ENCODE measurements around the gene CDK5RAP1.
"Not testable (repeated sequence)": the region's sequence is repeated elsewhere in the genome, so short reads cannot be mapped to it uniquely, and the experiment has no call there.

The CDK5RAP1 gene

DNA sequence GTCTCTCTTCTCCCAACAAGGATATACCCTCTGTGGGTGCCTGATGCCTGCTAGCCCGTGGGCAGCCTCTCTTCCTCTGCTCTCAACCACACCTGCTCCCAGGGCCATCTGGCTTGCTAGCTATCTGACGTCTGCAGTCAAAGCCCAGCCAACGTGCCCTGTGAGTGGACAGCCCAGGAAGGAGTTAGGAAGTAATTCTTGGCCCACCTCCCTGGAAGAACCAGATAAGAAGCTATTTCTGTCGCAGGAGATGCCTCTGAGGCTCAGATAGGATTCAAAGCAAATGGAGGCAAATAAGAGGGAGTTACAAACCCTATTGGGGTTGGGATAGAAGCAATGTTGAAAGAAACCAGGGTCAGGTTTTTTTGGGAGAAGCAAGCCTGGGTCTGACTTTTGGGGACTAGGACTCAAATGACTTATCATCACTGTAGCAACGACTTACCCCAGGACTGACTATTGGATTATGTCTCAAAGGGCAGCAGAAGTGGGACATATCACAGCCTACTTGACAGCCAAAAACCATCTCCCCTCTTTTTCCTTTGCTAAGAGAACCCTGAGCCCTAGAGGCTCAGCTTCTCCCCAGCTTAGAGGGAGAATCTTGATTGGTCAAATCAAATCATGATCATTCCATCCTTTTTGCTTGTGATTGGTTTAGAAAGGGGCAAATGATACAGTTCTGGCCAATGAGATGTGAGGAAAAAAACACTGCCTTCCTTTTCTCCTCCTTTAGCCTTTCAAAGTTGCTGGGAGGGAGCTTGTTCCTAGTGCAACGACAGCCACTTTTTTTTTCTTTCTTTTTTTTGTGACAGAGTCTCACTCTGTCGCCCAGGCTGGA lies 18.0 kb upstream of the CDK5RAP1 start:
- no peak for DNase-seq

DNA sequence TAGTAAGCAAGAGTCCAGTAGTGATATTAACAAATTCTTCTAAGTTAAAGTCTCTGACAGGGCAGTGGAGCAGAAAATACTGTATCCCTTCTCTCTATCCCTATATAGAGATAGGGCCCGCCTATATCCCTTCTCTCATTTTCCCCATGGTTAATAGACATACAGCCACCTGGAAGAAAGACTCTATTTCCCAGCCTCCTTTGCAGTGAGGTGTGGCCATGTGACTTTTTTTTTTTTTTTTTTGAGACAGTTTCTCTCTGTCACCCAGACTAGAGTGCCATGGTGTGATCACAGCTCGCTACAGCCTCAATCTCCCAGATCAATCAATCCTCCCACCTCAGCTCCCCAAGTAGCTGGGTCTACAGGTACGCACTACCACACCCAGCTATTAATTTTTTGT lies 16.7 kb upstream of the CDK5RAP1 start:
- peak in 1 of 2 experiments; percentile 13 for DNase-seq

DNA sequence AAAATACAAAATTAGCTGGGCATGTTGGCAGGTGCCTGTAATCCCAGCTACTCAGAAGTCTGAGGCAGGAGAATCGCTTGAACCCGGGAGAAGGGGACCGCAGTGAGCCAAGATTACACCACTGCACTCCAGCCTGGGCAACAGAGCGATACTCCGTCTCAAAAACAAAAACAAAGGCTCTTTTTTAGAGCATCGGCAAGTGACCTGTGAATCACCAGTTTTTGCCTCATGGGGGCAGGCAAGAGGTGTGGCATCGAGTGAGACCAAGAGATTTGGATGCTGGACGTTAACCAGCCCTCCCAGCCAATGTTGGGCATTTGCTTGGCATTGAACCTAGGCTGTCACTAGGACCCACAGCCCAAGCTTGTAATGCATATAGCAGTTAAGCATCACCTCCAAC lies 14.6 kb upstream of the CDK5RAP1 start:
- DNase-seq: peak; percentile 33 to 73

DNA sequence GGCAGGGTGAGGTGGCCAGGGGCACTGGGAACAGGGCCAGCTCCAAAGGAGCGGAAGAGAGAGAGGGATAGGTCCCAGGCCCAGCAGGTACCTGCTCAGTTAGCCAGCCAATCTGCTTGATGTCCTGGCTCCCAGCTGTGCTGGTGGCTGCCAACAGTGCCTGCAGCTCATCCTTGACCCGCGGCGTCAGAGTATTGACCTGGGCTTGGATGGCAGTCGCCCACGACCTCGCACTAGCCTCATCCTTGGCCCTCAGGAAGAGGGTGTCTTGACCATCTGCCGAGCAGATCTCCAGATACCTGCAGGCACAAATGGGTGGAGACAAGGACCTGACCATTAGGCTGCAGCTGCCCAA lies 11.1 kb upstream of the CDK5RAP1 start:
- DNase-seq: no peak

DNA sequence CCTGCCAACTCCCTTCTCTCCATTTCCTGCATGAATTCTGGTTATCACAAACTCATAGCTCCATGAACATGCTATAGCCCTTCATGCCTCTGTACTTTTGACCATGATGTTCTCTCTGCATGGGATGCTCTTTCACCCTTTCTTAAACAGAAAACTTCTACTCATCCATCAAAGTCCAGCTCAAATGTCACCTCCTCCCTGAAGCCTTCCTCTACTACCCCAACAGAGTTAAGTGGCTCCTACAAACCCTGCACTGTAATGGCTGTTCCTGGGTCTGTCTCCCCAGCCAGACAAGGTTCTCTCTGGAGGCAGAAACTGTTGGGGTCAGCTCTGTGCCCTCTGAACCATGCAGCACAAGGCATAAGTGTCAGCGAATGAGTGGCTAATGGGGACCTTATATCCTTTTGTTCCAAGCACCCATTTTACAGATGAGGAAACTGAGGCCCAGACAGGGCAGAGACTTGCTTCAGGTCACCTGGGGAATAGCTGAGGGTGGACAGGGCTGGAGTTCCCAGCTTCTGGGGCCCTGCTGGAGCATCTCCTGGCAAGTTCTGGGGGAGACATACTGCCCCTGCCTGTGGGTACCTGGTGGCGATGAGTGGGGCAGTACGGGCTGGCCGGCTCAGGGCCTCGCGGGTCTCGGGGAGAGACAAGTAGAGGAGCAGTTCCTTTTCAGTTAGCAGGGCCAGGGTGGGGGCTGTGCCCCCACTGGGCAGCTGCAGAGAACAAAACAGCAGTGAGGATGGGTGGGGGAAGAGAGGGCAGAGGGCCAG lies 10.6 kb upstream of the CDK5RAP1 start:
- DNase-seq: no peak

DNA sequence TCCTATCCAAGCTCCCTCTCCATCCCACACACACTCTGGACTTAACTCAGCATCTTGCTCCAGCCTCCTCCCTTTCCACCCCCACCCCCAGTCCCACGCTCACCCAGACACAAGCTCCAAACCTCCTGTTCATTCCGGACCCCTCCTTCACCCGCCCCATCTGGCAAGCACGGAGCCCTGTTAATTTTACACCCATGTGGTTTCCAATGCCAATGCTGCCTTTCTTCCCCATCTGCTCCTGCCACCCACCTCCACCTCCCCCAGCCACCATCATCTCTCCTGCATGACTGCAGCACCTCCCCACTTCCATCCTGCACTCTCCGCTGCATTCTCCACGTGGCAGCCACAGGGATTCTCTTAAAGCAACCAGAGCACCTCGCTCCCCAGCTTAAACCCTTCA lies 9.9 kb upstream of the CDK5RAP1 start:
- no peak for DNase-seq

DNA sequence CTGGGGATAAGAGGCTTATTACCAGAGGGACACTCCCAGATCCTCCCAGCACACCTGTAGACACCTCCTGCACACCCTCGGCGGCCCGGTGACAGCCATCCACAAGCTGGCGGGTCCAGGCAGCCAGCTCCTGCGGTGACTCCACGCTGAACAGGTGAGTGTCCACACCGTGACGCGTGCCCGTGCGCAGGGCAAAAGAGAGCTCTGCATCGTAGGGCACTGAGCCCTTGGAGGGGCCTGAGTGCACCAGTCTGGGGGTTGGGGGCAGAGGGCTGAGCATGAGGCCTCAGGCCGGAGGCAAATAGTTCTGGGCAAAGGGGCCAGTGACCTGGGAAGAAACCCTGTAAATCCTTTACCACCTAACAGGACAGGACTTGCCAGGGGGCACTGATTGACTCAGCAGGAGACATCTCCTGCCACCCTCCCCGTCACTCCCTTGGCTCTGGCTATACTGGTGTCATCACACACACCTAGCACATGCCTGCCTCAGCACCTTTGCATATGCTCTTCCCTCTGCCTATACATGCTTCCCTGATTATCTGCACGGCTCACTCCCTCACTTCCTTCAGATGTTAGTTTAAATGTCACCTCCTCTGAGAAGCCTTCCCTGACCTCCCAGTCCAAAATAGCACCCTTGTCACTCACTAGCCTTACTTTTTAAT lies 8.9 kb upstream of the CDK5RAP1 start:
- no peak for DNase-seq

DNA sequence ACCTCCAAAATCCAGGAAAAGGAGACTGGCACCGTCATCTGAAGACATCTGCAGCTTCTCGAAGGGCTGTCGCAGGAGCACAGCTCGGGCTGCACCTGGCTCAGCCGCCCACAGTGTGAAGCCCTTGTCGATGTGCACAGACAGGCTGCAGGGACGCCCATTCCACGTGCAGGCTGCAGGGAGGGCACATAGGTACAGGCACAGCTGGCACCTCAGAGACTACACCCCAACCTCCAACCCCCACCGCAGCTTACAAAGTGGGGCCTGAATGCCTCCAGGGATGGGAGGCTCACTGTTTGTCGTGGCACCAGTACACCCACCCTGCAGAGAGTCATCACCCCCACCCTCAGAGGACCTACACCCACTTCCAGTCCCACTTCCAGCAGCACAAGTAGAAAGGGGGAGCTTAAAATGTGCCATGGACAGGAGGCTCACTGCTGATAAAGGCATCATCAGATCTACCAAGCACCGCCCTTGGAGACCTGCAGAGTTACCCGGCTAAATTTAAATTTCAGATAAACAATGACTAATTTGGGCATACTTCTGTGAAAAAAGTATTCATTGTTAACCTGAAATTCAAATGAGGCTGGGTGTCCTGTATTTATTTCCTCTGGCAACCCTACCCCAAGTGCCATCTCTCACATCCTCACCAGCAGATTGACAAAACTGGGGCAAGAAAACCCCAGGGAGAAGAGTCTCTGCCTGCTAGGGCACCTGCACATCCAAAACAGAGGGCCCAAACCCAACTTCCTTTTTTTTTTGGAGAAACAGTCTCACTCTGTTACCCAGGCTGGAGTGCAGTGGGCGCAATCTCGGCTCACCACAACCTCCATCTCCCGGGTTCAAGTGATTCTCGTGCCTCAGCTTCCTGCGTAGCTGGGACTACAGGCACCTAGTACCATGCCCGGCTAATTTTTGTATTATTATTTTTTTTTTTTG lies 7.7 kb upstream of the CDK5RAP1 start:
- no peak for DNase-seq

DNA sequence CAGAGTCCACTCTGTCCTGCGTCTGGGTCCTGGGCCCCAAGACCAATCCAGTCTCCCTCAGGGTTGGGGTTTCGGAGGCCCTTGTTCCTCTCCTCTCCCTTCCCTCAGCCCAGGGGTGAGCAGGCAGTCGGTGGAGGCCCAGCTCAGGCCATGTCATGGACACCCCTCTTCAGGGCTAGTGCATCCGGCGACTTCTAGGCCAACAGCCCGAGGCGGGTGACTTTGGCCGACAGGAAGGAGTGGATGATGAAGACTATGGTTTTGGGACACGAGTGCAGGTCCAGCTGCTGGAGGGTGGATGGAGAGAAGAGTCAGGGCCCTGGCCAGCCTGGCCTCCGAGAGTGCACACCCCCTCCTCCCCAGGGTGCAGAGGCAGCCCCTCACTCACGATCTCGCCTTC lies 7.0 kb upstream of the CDK5RAP1 start:
- DNase-seq: no peak

DNA sequence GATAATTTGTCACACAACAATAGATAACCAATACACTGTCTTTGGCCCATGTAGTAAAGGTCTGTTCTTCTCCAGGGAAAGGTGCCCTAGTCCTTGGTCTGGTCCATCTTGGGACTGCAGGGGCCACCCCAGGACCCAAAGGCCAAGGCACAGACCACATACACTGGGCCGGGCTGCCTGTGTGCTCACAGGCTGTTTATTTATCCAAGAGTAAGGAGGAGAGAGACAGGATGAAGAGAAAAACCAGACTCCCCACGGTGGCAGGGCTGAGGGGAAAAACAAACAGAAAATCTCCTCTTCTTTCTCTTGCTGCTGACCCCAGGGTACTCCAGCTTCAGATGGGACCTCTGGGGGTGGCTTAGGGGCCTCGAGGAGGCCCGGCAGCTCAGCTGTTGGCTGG lies 6.5 kb upstream of the CDK5RAP1 start:
- DNase-seq: no peak

DNA sequence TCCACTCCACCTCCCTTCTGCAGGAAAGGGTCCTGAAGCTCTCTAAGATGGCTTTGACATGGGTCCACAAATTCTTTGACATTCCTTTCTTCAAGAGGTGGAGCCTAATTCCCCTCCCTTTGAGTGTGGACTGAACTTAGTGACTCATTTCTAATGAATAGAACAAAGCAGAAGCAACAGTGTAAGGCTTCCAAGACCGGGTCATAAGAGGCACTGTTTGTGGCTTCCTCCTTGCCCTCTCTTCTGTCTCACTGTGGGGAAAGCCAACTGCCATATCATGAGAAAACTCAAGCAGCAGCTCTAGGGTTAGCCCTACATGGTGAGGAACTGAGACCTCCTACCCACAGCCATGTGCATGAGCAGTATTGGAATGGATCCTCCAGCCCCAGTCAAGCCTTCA lies 5.9 kb upstream of the CDK5RAP1 start:
- no peak for DNase-seq

DNA sequence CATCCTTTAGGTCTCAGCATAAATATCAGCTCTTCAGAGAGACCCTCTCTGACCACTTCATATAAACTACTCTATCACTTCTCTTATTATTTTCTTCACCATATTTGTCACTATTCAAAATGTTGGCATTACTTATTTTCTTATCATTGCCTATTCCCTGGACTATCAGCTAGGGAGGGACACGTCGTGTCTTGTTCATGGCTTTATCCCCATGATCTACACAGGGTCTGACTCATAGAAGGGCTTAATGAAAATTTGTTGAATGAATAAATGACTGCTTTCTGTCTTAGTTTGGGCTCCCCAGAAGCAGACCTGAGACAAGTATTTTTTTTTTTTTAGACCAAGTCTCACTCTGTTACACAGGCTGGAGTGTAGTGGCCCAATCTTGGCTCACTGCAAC lies 3.0 kb upstream of the CDK5RAP1 start:
- no peak for DNase-seq

DNA sequence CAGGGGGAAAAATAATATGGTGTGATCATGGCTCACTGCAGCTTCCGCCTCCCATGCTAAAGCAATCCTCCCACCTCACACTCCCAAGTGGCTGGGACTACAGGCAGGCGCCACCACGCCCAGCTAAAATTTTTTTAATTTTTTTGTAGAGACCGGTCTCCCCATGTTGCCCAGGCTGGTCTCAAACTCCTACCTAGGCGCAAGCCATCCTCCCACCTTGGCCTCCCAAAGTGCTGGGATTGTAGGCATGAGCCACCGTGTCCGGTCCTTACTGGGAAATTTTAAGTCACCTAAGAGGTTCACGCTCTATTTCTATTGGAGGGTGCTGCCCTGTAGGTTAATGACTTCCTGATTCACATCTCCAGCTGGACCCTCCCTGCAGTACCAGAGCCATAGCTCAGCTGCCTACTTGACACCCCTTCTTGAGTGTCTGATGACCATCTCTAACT lies 626 bp upstream of the CDK5RAP1 start:
- DNase-seq: peak in 1 of 2 experiments; percentile 38

DNA sequence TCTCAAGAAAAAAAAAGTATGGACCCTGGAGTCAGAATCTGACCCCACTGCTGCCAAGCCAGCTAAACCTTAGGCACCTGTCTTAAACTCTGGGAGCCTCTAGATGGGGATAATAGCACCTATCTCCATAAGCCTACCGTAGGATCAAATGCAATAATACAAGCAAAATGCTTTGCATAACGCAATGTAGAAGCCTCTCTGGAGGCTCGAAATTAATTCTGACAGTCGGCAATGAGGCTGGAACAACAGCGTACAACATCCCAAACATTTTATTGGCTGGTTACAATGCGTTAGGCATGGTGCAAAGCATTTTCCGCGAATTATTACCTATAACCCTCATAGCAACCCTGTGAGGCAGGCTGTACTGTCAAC lies 521 bp downstream of the CDK5RAP1 start:
- DNase-seq: peak; percentile 72 to 74

DNA sequence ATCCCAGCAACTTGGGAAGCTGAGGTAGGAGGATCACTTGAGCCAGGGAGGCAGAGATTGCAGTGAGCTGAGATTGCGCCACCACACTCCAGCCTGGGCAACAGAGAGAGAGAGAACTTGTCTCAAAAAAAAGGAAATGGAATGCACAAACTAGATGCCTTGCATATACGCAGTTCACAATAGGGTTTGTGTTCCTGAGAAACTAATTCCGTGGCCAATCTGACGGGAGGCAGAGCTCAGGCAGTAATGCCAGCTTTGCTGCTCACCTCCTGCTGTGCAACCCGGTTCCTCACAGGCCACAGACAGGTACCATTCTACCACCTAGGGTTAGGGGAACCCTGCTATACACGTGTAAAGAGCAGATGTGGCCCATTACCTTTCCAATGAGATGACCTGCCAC lies 1.4 kb downstream of the CDK5RAP1 start:
- DNase-seq: no peak

DNA sequence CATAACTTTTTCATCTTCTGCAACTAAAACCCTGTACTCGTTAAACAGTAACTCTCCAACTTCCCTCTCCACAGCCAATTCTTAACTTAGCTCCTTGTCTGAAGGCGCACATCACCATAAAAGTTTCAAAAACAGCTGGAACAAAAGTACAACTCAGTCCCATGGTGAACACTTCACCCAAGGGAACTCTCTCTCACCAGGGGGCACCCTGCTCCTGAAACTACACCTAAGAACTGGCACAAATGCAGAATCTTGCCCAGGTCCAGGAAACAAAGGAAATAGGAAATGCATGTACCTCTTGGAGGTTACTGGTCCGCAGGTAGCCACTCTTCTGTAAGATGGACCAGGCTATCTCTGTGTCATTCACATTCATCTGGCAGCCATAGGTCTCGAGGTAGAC lies 6.6 kb downstream of the CDK5RAP1 start:
- DNase-seq: peak in 1 of 2 experiments; percentile 6

DNA sequence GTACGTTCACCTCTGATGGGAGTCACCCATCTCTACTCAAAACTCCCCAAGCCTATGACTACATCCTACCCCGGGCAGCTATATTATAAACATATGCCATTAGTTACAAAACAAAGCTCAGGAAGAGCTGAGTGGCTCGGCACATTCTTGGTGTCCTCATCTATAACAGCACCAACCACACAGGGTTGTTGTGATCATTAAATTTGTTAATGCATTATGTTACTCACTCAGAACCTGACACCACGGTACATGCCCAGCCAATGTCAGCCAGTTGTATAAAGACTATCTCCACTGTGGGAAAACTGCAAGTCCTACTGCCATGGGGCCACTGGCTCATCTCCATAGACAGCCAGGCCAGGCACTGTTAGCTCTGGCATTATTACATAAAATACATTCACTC lies 7.7 kb downstream of the CDK5RAP1 start:
- DNase-seq: no peak

DNA sequence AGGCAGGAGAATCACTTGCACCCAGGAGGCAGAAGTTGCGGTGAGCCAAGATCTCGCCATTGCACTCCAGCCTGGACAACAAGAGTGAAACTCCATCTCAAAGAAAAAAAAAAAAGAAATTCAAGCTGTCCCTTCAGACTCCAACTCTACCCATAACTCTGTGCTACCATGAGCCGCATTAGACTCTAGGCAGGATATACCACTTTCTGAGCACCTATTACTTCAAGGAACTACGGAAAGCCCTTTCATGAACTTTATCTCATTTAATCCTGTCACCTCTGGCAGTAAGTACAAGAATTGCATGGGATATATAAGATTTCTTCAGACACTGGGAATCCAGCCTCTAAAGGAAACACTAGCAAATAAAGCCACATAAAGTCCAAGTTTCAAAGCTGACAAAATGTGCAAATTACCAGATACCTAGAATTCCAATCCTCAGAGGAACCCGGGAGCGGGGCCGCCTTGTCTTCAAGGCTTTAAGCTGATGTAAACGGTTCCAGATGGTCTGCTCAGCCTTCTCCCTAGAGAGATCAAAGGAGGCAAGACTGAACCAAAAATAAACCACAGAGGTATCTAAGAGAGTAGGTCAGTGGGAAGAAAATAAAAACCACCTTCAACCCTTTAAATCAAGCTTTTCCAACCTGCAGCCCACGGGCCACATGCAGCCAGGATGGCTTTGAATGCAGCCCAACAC lies 9.4 kb downstream of the CDK5RAP1 start:
- no peak for DNase-seq

DNA sequence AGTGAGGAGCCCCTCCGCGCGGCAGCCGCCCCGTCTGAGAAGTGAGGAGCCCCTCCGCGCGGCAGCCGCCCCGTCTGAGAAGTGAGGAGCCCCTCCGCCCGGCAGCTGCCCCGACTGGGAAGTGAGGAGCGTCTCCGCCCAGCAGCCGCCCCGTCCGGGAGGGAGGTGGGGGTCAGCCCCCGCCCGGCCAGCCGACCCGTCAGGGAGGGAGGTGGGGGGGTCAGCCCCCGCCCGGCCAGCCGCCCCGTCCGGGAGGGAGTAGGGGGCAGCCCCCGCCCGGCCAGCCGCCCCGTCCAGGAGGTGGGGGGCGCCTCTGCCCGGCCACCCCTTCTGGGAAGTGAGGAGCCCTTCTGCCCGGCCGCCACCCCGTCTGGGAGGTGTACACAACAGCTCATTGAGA lies 12.0 kb downstream of the CDK5RAP1 start:
- DNase-seq: not testable (repeated sequence)

DNA sequence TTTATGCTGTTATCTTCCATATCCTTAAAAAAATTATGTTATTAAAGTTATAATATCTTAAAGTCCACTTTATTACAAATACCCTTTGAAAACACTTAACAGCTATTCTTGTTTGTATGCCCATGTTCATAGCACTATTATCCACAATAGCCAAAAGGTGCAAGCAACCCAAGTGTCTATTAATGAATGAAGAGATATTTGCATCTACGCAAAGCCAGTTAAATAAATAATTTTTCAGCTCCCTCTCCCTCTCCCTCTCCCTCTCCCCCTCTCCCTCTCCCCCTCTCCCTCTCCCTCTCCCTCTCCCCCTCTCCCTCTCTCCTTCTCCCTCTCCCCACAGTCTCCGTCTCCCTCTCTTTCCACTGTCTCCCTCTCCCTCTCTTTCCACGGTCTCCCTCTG lies 13.1 kb downstream of the CDK5RAP1 start:
- DNase-seq: no peak

DNA sequence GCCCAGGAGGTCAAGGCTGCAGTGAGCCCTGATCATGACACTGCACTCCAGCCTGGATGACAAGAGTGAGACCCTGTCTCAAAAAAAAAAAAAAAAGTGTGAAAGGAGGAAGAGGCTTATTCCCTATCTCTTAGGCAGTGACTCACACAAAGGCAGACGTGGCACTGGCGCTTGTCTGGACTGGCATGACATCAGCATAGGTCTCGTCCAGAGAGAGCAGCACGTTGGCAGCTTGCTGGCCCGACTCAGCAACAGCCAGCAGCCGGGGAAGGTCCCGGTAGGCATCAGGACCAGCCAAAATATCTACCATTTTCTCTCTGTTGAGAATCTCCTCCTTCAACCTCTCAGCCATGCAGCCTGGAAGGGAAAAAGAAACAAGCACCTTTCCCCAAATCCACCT lies 14.1 kb downstream of the CDK5RAP1 start:
- no peak for DNase-seq

DNA sequence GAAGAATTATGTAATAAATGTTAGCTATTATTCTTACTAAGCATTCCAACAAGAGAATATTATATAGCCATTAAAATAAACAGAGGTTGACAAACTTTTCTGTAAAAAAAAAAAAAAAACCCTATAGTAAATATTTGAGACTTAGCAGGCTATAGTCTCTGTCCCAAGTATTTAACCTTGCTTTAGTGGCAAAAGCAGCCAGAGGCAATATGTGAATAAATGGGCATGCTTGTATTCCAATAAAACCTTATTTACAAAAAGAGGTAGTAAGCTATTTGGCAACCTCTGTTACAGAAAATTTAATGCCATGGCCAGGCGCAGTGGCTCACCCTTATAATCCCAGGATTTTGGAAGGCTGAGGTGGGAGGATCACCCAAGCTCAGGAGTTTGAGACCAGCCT lies 14.6 kb downstream of the CDK5RAP1 start:
- no peak for DNase-seq

Measured in NCI-H526 (cell line).